Measurements from ENCODE around the gene UGT2B15.
"Not testable (repeated sequence)": the region's sequence is repeated elsewhere in the genome, so short reads cannot be mapped to it uniquely, and the experiment has no call there.

UGT2B15 gene

DNA sequence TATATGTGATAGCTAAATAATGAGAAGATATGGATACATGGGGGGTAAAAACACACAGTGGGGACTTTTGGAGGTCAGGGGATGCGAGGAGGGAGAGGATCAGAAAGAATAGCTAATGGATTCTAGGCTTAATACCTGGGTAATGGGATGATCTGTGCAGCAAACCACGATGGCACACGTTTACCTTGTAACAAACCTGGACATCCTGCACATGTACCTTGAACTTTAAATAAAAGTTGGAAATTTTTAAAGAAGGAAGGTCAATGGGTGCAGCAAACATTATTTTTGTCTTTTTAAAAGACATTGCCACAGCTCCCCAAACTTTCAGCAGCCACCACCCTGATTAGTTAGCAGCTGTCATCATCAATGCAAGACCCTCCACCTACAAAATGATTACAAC lies 29.7 kb upstream of the UGT2B15 start:
- no peak for DNase-seq (ENCODE audit: low read depth)
- no peak overlapping the region for H3K4me3 ChIP-seq (replicated peaks; ENCODE audit: low read depth, low read length)
- TF ChIP-seq, protein P1, sequence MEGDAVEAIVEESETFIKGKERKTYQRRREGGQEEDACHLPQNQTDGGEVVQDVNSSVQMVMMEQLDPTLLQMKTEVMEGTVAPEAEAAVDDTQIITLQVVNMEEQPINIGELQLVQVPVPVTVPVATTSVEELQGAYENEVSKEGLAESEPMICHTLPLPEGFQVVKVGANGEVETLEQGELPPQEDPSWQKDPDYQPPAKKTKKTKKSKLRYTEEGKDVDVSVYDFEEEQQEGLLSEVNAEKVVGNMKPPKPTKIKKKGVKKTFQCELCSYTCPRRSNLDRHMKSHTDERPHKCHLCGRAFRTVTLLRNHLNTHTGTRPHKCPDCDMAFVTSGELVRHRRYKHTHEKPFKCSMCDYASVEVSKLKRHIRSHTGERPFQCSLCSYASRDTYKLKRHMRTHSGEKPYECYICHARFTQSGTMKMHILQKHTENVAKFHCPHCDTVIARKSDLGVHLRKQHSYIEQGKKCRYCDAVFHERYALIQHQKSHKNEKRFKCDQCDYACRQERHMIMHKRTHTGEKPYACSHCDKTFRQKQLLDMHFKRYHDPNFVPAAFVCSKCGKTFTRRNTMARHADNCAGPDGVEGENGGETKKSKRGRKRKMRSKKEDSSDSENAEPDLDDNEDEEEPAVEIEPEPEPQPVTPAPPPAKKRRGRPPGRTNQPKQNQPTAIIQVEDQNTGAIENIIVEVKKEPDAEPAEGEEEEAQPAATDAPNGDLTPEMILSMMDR (IDR thresholded peaks at IDR 0.05; ENCODE audit: low read length, missing control alignments) = no peak

DNA sequence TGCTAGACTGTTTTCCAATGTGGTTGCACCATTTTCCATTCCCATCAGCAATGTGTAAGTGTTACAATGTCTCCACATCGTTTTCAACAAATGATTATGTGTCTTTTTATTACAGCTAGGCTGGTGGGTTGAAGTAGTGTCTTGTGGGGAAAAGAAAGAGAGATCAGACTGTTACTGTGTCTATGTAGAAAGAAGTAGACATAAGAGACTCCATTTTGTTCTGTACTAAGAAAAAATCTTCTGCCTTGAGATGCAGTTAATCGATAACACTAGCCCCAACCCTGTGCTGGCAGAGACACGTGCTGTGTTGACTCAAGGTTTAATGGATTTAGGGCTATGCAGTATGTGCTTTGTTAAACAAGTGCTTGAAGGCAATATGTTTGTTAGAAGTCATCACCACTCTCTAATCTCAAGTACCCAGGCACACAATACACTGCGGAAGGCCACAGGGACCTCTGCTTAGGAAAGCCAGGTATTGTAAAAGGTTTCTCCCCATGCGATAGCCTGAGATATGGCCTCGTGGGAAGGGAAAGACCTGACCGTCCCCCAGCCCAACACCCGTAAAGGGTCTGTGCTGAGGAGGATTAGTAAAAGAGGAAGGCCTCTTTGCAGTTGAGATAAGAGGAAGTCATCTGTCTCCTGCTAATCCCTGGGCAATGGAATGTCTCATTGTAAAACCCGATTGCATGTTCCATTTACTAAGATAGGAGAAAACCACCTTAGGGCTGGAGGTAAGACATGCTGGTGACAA lies 23.0 kb upstream of the UGT2B15 start:
- TF ChIP-seq, protein P1 (IDR thresholded peaks at IDR 0.05; ENCODE audit: low read length, missing control alignments) = no peak
- H3K4me3 ChIP-seq (replicated peaks; ENCODE audit: low read depth, low read length) = no peak overlapping the region

DNA sequence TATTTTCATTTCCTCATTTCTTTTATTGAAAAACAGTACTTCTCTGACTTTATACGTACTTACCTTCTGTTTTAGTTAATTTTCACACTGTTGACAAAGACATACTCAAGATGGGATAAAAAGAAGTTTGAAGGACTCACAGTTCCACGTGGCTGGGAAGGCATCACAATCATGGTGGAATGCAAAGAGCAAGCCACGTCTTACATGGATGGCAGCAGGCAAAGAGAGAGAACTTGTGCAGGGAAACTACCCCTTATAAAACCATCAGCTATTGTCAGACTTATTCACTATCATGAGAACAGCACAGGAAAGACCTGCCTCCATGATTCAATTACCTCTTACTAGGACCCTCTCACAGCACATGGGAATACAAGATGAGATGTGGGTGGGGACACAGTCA lies 20.7 kb upstream of the UGT2B15 start:
- TF ChIP-seq, protein P1 (IDR thresholded peaks at IDR 0.05; ENCODE audit: low read length, missing control alignments) = no peak
- H3K4me3 ChIP-seq (replicated peaks; ENCODE audit: low read depth, low read length) = no peak overlapping the region
- no peak for DNase-seq (ENCODE audit: low read depth)

More for the DNA sequence above, 23.0 kb upstream of the UGT2B15 start:
- DNase-seq (ENCODE audit: low read depth) = no peak

DNA sequence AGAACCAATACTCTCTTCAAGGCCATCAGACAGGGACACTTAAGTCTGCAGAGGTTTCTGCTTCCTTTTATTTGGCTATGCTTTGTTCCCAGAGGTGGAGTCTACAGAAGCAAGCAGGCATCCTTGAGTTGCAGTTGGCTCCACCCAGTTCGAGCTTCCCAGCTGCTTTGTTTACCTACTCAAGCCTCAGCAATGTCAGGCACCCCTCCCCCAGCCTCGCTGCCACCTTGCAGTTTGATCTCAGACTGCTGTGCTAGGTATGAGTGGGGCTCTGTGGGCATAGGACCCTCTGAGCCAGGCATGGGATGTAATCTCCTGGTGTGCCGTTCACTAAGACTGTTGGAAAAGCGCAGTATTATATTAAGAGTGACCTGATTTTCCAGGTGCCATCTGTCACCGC lies 12.6 kb upstream of the UGT2B15 start:
- TF ChIP-seq, protein P1 (IDR thresholded peaks at IDR 0.05; ENCODE audit: low read length, missing control alignments) = no peak
- H3K4me3 ChIP-seq (replicated peaks; ENCODE audit: low read depth, low read length) = no peak overlapping the region
- no peak for DNase-seq (ENCODE audit: low read depth)

DNA sequence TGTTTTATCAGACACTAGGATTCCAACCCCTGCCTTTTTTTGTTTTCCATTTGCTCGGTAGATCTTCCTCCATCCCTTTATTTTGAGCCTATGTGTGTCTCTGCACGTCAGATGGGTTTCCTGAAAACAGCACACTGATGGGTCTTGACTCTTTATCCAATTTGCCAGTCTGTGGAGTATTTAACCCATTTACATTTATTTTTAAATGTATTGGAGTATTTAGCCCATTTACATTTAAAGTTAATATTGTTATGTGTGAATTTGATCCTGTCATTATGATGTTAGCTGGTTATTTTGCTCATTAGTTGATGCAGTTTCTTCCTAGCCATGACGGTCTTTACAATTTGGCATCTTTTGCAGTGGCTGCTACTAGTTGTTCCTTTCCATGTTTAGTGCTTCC lies 10.8 kb upstream of the UGT2B15 start:
- not testable (repeated sequence) for H3K4me3 ChIP-seq (replicated peaks; ENCODE audit: low read depth, low read length); DNase-seq (ENCODE audit: low read depth)

DNA sequence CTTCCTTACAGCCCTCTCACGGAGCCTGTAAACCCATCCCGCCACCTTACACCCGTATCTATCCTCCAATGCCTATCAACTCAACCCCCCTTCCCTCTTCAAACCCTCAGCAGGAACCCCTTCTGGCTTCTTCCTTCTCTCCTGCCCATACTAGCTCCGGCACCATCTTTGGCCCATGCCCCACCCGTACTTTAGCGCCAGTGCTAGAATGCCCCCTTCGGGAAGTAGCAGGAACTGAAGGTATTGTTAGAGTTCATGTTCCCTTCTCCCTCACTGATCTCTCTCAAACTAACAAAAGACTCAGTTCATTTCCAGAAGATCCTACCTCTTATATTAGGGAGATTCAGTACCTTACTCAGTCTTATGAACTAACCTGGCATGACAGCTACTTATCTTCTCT lies 2.7 kb upstream of the UGT2B15 start:
- H3K4me3 ChIP-seq (replicated peaks; ENCODE audit: low read depth, low read length) = no peak overlapping the region
- TF ChIP-seq, protein P1 (IDR thresholded peaks at IDR 0.05; ENCODE audit: low read length, missing control alignments) = no peak
- DNase-seq (ENCODE audit: low read depth) = no peak

DNA sequence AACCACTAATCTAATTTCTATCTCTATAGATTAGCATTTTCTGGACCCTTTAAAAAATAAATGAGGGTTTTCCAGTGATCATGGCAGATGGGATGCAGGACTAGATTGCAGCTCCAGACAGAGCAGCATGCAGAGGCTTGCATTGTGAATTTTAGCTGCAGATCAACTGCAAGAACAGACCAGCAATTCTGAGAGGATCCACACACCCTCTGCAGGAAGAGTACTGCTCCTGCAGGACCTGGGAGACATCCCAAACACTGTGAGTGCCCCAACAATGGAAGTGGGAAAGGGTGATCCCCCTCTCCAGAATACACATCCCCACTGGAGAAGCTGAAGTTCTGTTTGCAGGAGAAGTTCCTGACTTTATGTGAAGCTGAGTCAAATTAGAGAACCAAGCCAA lies 765 bp upstream of the UGT2B15 start:
- not testable (repeated sequence) for H3K4me3 ChIP-seq (replicated peaks; ENCODE audit: low read depth, low read length)

DNA sequence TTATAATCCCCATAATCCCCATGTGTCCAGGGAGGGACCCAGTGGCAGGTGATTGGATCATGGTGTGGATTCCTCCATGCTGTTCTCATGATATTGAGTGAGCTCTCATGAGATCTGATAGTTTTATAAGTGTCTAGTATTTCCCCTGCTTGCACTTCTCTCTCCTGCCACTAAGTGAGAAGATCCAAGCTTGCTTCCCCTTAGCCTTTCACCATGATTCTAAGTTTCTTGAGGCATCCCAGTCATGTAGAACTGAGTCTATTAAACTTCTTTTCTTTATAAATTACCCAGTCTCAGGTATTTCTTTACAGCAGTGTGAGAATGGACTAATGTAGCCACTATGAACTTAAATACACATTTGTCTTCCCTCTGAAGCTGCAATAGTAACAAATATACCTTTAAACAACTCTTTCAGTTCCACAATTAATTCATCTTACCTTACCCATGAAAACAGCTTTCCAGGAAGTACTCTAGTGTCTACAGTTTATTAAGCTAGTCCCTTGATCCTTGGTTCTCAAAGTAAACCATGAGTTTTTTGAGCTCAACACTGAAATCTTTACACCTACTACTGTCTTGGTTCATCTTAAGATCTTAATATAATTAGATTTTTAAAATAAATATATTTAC lies 1.8 kb downstream of the UGT2B15 start:
- not testable (repeated sequence) for DNase-seq (ENCODE audit: low read depth); H3K4me3 ChIP-seq (replicated peaks; ENCODE audit: low read depth, low read length)

More for the DNA sequence above, 765 bp upstream of the UGT2B15 start:
- DNase-seq (ENCODE audit: low read depth) = not testable (repeated sequence)

DNA sequence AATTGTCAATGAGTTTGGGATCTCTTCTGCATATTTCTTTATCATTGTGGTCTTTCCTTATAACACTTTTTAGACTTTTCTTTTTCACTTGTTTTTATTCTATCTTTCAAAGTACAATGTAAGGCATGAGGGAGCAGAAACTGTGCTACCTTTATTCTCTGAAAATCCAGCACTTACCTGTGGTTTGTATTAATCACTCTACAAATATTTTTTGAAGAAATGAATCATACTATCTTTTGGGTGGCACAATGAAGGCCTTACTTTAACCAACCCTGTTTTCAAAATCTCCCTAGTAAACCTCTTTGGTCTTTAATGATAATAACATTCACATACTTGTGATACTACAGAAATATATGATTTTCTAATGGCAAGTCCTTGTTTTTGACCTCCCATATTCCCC lies 2.9 kb downstream of the UGT2B15 start:
- not testable (repeated sequence) for DNase-seq (ENCODE audit: low read depth); H3K4me3 ChIP-seq (replicated peaks; ENCODE audit: low read depth, low read length)

DNA sequence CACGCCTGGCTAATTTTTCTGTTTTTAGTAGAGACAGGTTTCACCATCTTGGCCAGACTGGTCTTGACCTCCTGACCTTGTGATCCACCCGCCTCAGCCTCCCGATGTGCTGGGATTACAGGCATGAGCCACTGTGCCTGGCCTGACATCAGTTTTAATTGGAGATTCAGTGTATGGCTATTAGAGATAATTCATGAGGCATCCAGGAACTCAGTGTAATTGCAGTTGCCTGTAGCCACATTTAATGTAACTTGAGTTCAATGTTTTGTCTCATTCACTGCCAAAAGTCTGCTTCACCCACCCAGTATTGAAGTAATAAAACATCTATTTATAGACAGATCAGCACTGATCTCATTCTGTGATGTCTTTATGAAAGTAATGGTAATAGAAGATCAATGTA lies 5.7 kb downstream of the UGT2B15 start:
- not testable (repeated sequence) for DNase-seq (ENCODE audit: low read depth); H3K4me3 ChIP-seq (replicated peaks; ENCODE audit: low read depth, low read length)

DNA sequence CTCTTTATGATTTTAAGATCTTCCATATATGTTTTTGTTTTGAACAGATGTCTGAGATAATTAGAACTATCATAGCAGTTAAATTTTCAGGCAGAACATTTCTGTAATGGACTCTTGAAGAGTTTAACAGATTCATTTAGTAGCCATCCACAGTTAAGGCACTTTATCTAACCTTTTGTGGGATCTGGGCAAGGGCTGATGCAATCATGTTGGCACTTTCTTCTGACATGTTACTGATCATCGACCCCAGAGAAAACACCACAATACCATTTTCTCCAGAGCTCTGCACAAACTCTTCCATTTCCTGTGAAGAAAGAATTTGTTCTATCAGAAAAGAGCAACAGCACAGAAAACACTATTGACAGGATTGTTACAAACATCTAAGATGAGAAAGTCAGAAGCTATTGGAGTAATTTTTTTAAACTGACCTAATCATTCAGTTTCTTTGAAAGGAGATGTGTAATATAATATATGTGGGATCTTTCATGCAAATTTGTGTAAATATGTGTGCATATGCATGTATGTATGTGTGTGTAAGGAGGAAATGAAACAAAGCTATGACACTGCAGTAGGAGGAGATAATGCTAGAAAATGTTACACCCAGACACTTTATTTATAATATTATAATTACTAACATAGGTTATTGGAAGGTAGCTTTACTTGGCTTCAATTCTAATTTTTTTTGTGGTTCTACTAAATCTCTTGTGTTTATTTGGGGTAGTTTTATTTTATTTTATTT lies 7.4 kb downstream of the UGT2B15 start:
- DNase-seq (ENCODE audit: low read depth) = not testable (repeated sequence)

More for the DNA sequence above, 7.4 kb downstream of the UGT2B15 start:
- H3K4me3 ChIP-seq (replicated peaks; ENCODE audit: low read depth, low read length) = not testable (repeated sequence)

All from fibroblast of pulmonary artery (primary cell).